ENCODE data around the gene CACNA2D3. TPM values are rescaled to one million over a fixed set of nuclear protein-coding genes. Genes with fewer than 3 reads are reported as not detected.

CACNA2D3 gene
- total and polyA plus RNA-seq, 12 donors: 0.51 to 43.5 (median 19.3) TPM

DNA sequence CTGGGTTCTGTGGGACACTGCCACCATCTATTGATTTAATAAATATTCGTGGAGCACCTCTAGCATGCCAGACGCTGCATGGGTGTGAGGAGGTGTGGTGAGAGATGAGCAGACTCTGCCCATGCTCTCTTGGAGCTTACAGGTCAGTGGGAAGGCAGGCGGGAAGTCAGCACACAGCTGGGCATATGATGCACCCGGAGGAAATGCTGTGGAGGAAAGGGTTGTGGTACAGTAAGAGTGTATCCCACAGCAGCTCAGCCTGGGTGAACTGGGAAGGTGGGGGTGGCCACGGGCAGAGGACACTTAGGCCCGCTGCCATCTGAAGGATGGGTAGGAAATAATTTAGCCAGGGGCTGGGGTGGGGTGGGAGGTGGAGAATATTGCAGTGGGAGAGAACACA, 392.1 kb downstream of the CACNA2D3 start:
- no peak overlapping the region for H3K4me3 ChIP-seq
- DNase-seq: no peak
- TF ChIP-seq, protein P1, sequence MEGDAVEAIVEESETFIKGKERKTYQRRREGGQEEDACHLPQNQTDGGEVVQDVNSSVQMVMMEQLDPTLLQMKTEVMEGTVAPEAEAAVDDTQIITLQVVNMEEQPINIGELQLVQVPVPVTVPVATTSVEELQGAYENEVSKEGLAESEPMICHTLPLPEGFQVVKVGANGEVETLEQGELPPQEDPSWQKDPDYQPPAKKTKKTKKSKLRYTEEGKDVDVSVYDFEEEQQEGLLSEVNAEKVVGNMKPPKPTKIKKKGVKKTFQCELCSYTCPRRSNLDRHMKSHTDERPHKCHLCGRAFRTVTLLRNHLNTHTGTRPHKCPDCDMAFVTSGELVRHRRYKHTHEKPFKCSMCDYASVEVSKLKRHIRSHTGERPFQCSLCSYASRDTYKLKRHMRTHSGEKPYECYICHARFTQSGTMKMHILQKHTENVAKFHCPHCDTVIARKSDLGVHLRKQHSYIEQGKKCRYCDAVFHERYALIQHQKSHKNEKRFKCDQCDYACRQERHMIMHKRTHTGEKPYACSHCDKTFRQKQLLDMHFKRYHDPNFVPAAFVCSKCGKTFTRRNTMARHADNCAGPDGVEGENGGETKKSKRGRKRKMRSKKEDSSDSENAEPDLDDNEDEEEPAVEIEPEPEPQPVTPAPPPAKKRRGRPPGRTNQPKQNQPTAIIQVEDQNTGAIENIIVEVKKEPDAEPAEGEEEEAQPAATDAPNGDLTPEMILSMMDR (IDR thresholded peaks at IDR 0.05): no peak
- H3K9me3 ChIP-seq: no peaks in the 10 kb centered on the region
- intact Hi-C loops (cut with DNase I): no loop called here
- H3K36me3 ChIP-seq: no peaks in the 10 kb centered on the region
- H3K27ac ChIP-seq: no peak overlapping the region
- H3K4me1 ChIP-seq: no peaks in the 10 kb centered on the region
- WGBS, 2 donors: 75 to 77% methylated on average over 6 of the region's 6 CpGs
- no peak for ATAC-seq
- H3K27me3 ChIP-seq: no peaks in the 10 kb centered on the region

DNA sequence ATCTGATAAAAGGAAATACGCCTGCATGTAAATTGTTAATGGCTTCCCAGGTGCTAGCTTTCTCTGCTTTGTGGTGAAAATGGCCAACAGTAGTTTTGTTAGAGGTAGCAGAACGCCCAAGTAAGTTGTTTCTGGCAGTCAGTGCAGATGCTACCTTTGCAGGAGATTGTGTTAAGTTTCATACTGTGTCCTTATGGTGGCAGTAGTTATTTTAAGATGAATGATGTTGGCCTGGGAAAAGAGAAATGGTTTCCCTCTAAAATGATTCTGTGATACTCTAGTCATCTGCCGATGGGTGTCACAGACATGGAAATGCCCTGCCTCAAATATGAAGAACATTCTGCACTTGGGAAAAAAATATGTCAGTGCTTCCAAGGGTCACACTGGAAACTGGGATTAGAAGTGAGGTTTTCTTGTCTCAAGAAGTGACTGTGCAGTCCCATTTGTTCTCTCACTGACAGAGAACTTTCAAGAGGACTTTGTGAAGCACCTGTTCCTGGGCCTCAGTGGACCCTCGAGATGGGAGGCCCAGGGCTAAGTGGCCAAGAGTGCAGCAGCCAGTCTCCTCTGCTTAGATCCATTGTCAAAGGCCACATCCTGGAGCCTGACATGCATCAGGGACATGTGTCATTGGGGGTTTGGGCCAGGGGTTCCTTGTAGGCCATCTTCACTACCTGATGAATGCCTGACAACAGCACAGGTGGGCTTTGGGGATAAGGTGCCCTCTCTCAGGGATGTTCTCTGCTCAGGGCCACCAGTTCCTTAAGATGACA, 393.3 kb downstream of the CACNA2D3 start:
- ATAC-seq: peak in 1 of 8 donors; percentile 49
- intact Hi-C loops (cut with DNase I): no loop called here
- WGBS, 2 donors: 58 to 61% methylated on average over 4 of the region's 4 CpGs

DNA sequence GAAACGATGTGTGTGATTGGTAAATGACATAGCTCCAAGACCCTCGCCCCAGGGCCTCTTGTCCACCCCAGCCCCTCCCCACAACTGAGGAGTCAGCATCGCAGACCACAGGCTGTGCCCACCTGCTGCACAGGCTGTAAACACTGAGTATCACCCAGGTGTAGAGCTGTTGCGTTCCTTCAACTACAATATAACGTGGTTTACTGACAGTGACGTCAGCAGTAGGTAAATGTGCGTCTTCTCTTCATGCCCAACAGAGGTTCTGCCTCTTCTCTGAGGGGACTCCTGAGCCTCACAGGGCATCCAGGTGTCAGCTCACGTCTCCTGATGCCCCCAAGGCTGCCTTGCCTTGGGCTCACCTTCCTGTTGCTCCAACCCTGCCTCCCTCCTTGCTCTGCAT, 395.1 kb downstream of the CACNA2D3 start:
- no peak overlapping the region for H3K27ac ChIP-seq
- H3K4me1 ChIP-seq: no peaks in the 10 kb centered on the region
- ATAC-seq (no peak), DNase-seq (no peak)
- no peaks in the 10 kb centered on the region for H3K36me3 ChIP-seq
- TF ChIP-seq, protein P1 (IDR thresholded peaks at IDR 0.05): no peak
- no peaks in the 10 kb centered on the region for H3K27me3 ChIP-seq
- no peak overlapping the region for H3K4me3 ChIP-seq
- 68 to 74% methylated on average over 8 of the region's 8 CpGs for WGBS, 2 donors
- H3K9me3 ChIP-seq: peaks cover 0 to 24% (median 2%) of the 10 kb centered on the region in 11 donors
- intact Hi-C loops (cut with DNase I): no loop called here

More for the DNA sequence above, 393.3 kb downstream of the CACNA2D3 start:
- no peaks in the 10 kb centered on the region for H3K27me3 ChIP-seq
- DNase-seq: no peak
- H3K9me3 ChIP-seq: peaks cover 0 to 6% (median 0%) of the 10 kb centered on the region in 11 donors
- H3K27ac ChIP-seq: no peak overlapping the region
- H3K36me3 ChIP-seq: no peaks in the 10 kb centered on the region
- no peak overlapping the region for H3K4me3 ChIP-seq
- TF ChIP-seq, protein P1 (IDR thresholded peaks at IDR 0.05): peak in 2 of 9 donors; percentile 12
- no peaks in the 10 kb centered on the region for H3K4me1 ChIP-seq

DNA sequence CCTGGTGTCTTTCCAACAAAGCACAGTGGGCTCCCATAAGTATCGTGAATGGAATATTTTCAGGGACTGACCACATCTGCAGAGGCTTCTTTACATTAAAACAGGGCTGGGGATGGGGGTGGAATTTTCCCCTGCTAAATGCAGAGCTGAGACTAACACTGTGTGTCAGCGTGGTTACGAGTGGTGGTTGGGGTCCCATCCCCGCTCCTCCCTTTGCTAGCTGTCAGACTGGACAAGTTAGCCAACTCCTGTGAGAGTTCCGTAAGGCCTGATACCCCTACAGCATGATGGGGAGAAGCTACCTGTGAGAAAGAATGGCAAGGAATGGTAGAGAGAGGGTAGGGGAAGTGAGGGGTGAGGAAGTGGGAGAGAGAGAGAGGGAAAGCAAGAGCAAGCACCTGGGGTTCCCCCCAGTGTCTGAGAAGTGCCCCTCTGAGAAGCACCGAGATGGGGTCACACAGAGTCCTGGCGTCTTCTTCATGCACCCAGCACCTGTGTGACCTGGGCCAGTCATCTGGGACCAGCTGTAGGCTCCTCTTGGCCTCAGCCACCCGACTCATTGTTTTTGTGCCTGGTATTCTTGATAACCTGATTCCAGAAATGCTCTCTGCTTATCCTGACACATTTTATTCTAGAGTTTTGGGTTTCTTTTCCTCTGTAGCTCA, 395.8 kb downstream of the CACNA2D3 start:
- H3K4me3 ChIP-seq: no peak overlapping the region
- intact Hi-C loops (cut with DNase I): no loop called here
- no peaks in the 10 kb centered on the region for H3K4me1 ChIP-seq
- 78 to 84% methylated on average over 8 of the region's 8 CpGs for WGBS, 2 donors
- TF ChIP-seq, protein P1 (IDR thresholded peaks at IDR 0.05): no peak
- peaks cover 0 to 31% (median 2%) of the 10 kb centered on the region in 11 donors for H3K9me3 ChIP-seq
- ATAC-seq: no peak
- no peak overlapping the region for H3K27ac ChIP-seq
- H3K36me3 ChIP-seq: no peaks in the 10 kb centered on the region
- no peaks in the 10 kb centered on the region for H3K27me3 ChIP-seq
- no peak for DNase-seq
